ENCODE measurements around the gene RBM12. TPM values are rescaled to one million over a fixed set of nuclear protein-coding genes. Genes with fewer than 3 reads are reported as not detected.

Gene RBM12
- total and polyA plus RNA-seq, 5 donors from 2014 or later: 46.6 to 128 (median 55.3) TPM

GRCh38 chr20:35636095-35636494, 28.6 kb downstream of the RBM12 start:
- peaks cover 5% of the 10 kb centered on the region for H3K4me1 ChIP-seq (ENCODE audit: control insufficient read depth, insufficient read depth, low read length, poor library complexity, severe bottlenecking)
- DNase-seq (no peak), ATAC-seq (ENCODE audit: low read depth in 2 of 2) (no peak)
- no peak overlapping the region for H3K27ac ChIP-seq (ENCODE audit: insufficient read depth, low read length, poor library complexity, severe bottlenecking)
- Mint-ChIP-seq H3K4me1 (peaks cover 32 to 60% (median 53%) of the 10 kb centered on the region in 4 donors), H3K27me3 (no peaks in the 10 kb centered on the region), H3K27ac (peak overlapping the region; percentile 11 to 61 (median 21)), H3K9me3 (no peaks in the 10 kb centered on the region), H3K36me3 (peaks cover 4% of the 10 kb centered on the region), H3K4me3 (no peak overlapping the region)
- H3K36me3 ChIP-seq (ENCODE audit: control insufficient read depth, insufficient read depth, low read length): peaks cover 16% of the 10 kb centered on the region
- H3K9me3 ChIP-seq (ENCODE audit: control insufficient read depth in 2 of 2, low read length in 2 of 2): no peaks in the 10 kb centered on the region
- H3K27me3 ChIP-seq (ENCODE audit: control insufficient read depth, insufficient read depth, low read length): no peaks in the 10 kb centered on the region
- no peak overlapping the region for H3K4me3 ChIP-seq (ENCODE audit: low read depth, low read length)

DNA sequence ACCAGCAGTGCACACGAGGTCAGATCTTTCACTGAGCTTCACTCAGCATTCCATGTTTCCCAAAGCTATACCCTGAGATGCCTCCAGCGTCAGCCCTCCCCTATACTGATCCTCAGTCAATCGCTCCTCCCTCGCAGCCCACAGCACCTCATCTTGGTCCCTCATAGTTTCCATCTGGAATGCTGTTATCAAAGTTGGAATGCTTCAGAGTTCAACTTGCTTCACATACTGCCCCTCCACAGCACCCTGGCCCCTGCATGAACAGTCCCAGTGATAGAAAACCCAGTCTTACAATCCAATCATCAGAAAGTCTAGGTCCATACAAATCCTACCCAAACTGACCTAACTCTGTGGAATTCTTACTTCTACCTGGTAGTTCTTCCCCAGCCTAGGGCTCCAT, 29.0 kb downstream of the RBM12 start:
- DNase-seq (no peak), ATAC-seq (ENCODE audit: low read depth in 2 of 2) (no peak)
- Mint-ChIP-seq H3K27me3 (no peaks in the 10 kb centered on the region), H3K4me3 (peak overlapping the region in 1 of 4 donors; percentile 20), H3K36me3 (peaks cover 4% of the 10 kb centered on the region), H3K27ac (peak overlapping the region in 2 of 3 donors; percentile 61 to 78), H3K4me1 (peaks cover 29 to 55% (median 49%) of the 10 kb centered on the region in 4 donors), H3K9me3 (no peaks in the 10 kb centered on the region)
- Histone ChIP-seq H3K4me1 (ENCODE audit: control insufficient read depth, insufficient read depth, low read length, poor library complexity, severe bottlenecking) (peaks cover 5% of the 10 kb centered on the region), H3K27ac (ENCODE audit: insufficient read depth, low read length, poor library complexity, severe bottlenecking) (no peak overlapping the region), H3K9me3 (ENCODE audit: control insufficient read depth in 2 of 2, low read length in 2 of 2) (no peaks in the 10 kb centered on the region), H3K27me3 (ENCODE audit: control insufficient read depth, insufficient read depth, low read length) (no peaks in the 10 kb centered on the region), H3K4me3 (ENCODE audit: low read depth, low read length) (no peak overlapping the region), H3K36me3 (ENCODE audit: control insufficient read depth, insufficient read depth, low read length) (peaks cover 21% of the 10 kb centered on the region)

DNA sequence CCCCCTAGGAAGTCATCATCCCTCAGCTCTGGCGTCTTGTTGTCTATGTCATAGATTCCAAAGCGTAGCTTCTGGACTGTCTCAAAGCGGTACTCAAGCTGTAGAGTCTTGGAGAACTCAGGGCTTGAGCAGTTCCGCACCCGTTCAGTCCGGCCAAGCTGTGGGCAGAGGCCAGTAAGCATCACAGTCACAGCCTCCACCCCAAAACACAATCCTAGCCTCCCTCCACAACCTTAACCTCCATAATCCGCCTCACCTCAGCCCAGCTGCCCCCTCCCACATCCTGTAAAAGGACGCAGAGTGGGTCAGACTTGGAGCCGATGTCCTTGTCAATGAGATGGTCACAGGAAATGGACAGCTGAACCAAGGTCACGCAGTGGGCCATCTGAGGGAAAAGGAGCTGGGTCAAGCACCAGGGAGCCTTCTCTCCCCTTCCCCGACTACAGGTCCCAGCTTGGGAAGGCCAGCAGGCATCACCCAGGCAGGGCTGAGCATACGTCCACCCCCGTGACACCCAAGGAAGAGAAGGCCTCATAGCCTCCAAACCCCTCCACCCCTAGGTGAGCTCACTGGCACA, 32.1 kb downstream of the RBM12 start:
- peaks cover 5% of the 10 kb centered on the region for H3K4me1 ChIP-seq (ENCODE audit: control insufficient read depth, insufficient read depth, low read length, poor library complexity, severe bottlenecking)
- H3K4me1 Mint-ChIP-seq: peaks cover 8 to 31% (median 26%) of the 10 kb centered on the region in 4 donors
- H3K36me3 Mint-ChIP-seq: peaks cover 19% of the 10 kb centered on the region
- peak overlapping the region in 2 of 3 donors; percentile 31 to 76 for H3K27ac Mint-ChIP-seq
- H3K36me3 ChIP-seq (ENCODE audit: control insufficient read depth, insufficient read depth, low read length): peaks cover 44% of the 10 kb centered on the region
- no peaks in the 10 kb centered on the region for H3K9me3 Mint-ChIP-seq
- H3K9me3 ChIP-seq (ENCODE audit: control insufficient read depth in 2 of 2, low read length in 2 of 2): no peaks in the 10 kb centered on the region
- no peak overlapping the region for H3K27ac ChIP-seq (ENCODE audit: insufficient read depth, low read length, poor library complexity, severe bottlenecking)
- no peak for DNase-seq
- no peak for ATAC-seq (ENCODE audit: low read depth in 2 of 2)
- no peaks in the 10 kb centered on the region for H3K27me3 Mint-ChIP-seq
- no peaks in the 10 kb centered on the region for H3K27me3 ChIP-seq (ENCODE audit: control insufficient read depth, insufficient read depth, low read length)
- no peak overlapping the region for H3K4me3 Mint-ChIP-seq
- no peak overlapping the region for H3K4me3 ChIP-seq (ENCODE audit: low read depth, low read length)

DNA sequence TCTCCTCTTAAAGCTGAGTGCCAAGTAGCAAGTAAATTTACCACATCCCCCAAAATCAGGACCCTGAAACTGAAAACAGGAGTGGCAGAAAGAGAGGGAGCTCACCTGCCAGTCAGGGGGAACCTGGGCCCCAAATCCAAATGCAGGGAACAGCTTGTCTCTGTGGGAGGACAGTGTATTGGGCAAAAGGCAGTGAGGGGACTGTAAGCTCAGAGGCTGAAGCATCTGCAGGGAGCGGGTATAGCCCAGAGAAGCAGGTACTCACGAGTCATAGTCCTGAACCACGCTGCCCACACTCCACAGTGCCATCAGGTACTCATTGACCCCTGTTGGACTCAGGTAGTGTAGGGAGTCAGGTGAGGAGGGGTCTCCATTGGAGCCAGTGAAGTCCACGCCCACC, 34.1 kb downstream of the RBM12 start:
- no peaks in the 10 kb centered on the region for H3K27me3 Mint-ChIP-seq
- H3K4me3 Mint-ChIP-seq: no peak overlapping the region
- no peaks in the 10 kb centered on the region for H3K9me3 ChIP-seq (ENCODE audit: control insufficient read depth in 2 of 2, low read length in 2 of 2)
- no peaks in the 10 kb centered on the region for H3K27me3 ChIP-seq (ENCODE audit: control insufficient read depth, insufficient read depth, low read length)
- H3K4me1 ChIP-seq (ENCODE audit: control insufficient read depth, insufficient read depth, low read length, poor library complexity, severe bottlenecking): no peaks in the 10 kb centered on the region
- DNase-seq (no peak), ATAC-seq (ENCODE audit: low read depth in 2 of 2) (no peak)
- H3K9me3 Mint-ChIP-seq: no peaks in the 10 kb centered on the region
- no peak overlapping the region for H3K27ac ChIP-seq (ENCODE audit: insufficient read depth, low read length, poor library complexity, severe bottlenecking)
- peaks cover 32% of the 10 kb centered on the region for H3K36me3 Mint-ChIP-seq
- H3K4me3 ChIP-seq (ENCODE audit: low read depth, low read length): no peak overlapping the region
- no peak overlapping the region for H3K27ac Mint-ChIP-seq
- peaks cover 62% of the 10 kb centered on the region for H3K36me3 ChIP-seq (ENCODE audit: control insufficient read depth, insufficient read depth, low read length)
- peaks cover 0 to 17% (median 14%) of the 10 kb centered on the region in 4 donors for H3K4me1 Mint-ChIP-seq

GRCh38 chr20:35629427-35630145, 35.1 kb downstream of the RBM12 start:
- H3K4me3 Mint-ChIP-seq: no peak overlapping the region
- H3K36me3 Mint-ChIP-seq: peaks cover 36% of the 10 kb centered on the region
- peak overlapping the region in 1 of 3 donors; percentile 64 for H3K27ac Mint-ChIP-seq
- no peak for DNase-seq
- Histone ChIP-seq H3K36me3 (ENCODE audit: control insufficient read depth, insufficient read depth, low read length) (peaks cover 67% of the 10 kb centered on the region), H3K9me3 (ENCODE audit: control insufficient read depth in 2 of 2, low read length in 2 of 2) (no peaks in the 10 kb centered on the region), H3K4me3 (ENCODE audit: low read depth, low read length) (no peak overlapping the region), H3K4me1 (ENCODE audit: control insufficient read depth, insufficient read depth, low read length, poor library complexity, severe bottlenecking) (no peaks in the 10 kb centered on the region), H3K27ac (ENCODE audit: insufficient read depth, low read length, poor library complexity, severe bottlenecking) (no peak overlapping the region), H3K27me3 (ENCODE audit: control insufficient read depth, insufficient read depth, low read length) (no peaks in the 10 kb centered on the region)
- no peak for ATAC-seq (ENCODE audit: low read depth in 2 of 2)
- no peaks in the 10 kb centered on the region for H3K9me3 Mint-ChIP-seq
- H3K4me1 Mint-ChIP-seq: peaks cover 0 to 9% (median 5%) of the 10 kb centered on the region in 4 donors
- no peaks in the 10 kb centered on the region for H3K27me3 Mint-ChIP-seq

DNA sequence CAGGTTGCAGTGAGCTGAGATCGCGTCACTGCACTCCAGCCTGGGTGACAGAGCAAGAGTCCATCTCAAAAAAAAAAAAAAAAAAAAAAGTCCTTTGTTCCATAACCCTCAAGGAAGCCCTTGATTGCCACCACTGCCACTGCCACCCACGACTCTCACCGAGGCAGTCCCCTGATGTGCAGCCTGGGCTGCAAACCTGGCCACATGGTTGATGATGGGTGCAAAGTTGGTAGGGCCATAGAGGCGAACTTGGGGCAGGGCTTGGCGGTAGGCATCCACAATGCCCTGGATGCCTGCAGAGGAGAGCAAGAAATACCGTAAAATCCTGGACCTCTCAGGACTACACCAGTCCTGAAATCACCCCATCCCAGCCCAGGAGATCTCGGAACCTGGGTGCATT, 37.6 kb downstream of the RBM12 start:
- peaks cover 62% of the 10 kb centered on the region for H3K36me3 ChIP-seq (ENCODE audit: control insufficient read depth, insufficient read depth, low read length)
- Mint-ChIP-seq H3K27me3 (no peaks in the 10 kb centered on the region), H3K27ac (no peak overlapping the region), H3K4me1 (no peaks in the 10 kb centered on the region), H3K4me3 (no peak overlapping the region), H3K9me3 (no peaks in the 10 kb centered on the region), H3K36me3 (peaks cover 32% of the 10 kb centered on the region)
- no peaks in the 10 kb centered on the region for H3K4me1 ChIP-seq (ENCODE audit: control insufficient read depth, insufficient read depth, low read length, poor library complexity, severe bottlenecking)
- no peaks in the 10 kb centered on the region for H3K27me3 ChIP-seq (ENCODE audit: control insufficient read depth, insufficient read depth, low read length)
- no peak for ATAC-seq (ENCODE audit: low read depth in 2 of 2)
- H3K9me3 ChIP-seq (ENCODE audit: control insufficient read depth in 2 of 2, low read length in 2 of 2): no peaks in the 10 kb centered on the region
- no peak for DNase-seq
- no peak overlapping the region for H3K4me3 ChIP-seq (ENCODE audit: low read depth, low read length)
- no peak overlapping the region for H3K27ac ChIP-seq (ENCODE audit: insufficient read depth, low read length, poor library complexity, severe bottlenecking)

GRCh38 chr20:35626386-35627001, 38.2 kb downstream of the RBM12 start:
- no peak for DNase-seq
- Mint-ChIP-seq H3K4me1 (no peaks in the 10 kb centered on the region), H3K9me3 (no peaks in the 10 kb centered on the region), H3K27me3 (no peaks in the 10 kb centered on the region), H3K4me3 (no peak overlapping the region), H3K27ac (no peak overlapping the region), H3K36me3 (peaks cover 33% of the 10 kb centered on the region)
- Histone ChIP-seq H3K4me3 (ENCODE audit: low read depth, low read length) (no peak overlapping the region), H3K27ac (ENCODE audit: insufficient read depth, low read length, poor library complexity, severe bottlenecking) (no peak overlapping the region), H3K27me3 (ENCODE audit: control insufficient read depth, insufficient read depth, low read length) (no peaks in the 10 kb centered on the region), H3K9me3 (ENCODE audit: control insufficient read depth in 2 of 2, low read length in 2 of 2) (no peaks in the 10 kb centered on the region), H3K4me1 (ENCODE audit: control insufficient read depth, insufficient read depth, low read length, poor library complexity, severe bottlenecking) (no peaks in the 10 kb centered on the region), H3K36me3 (ENCODE audit: control insufficient read depth, insufficient read depth, low read length) (peaks cover 57% of the 10 kb centered on the region)
- ATAC-seq (ENCODE audit: low read depth in 2 of 2): no peak
